Posterior vena cava (tissue), 2 donors: ENCODE measurements around the gene MRPL23. TPM values are rescaled to one million over a fixed set of nuclear protein-coding genes. Genes with fewer than 3 reads are reported as not detected.

Experiments used
- DNase-seq: peaks from one replicate; pipeline ENCODE4 v3.0.0-alpha.2; 2020; ENCODE audit warnings: low spot score
- intact Hi-C, 2 donors: fragments of 100-400 bp; cut with DNase I; formaldehyde crosslinking; loops; one replicate each; pipeline versions ENCODE4 v1.14.1 to v1.14.2; 2022 to 2023
- long read RNA-seq, 2 donors: library from polyadenylated mRNA; unstranded; transcript quantifications; one replicate each; pipeline ENCODE4 v2.0.0, GENCODE V29; 2020 to 2021
- total RNA-seq, 2 donors: library from RNA; stranded (reverse); fragmentation: NEBNext Ultra II Directional; extraction: Animal tissue kit (Norgen Biotek cat#: 25700); gene quantifications; one replicate each; pipeline ENCODE4 v1.2.1, GENCODE V29; 2021
- donor health status: DM: yes; HTN: yes; CAD: no.
- donor health status: DM: yes; HTN: yes; CAD: no.

Gene MRPL23
- total RNA-seq: 10 to 100 TPM; 22.7 to 23.8 TPM
- long read RNA-seq, donor 1, transcript MRPL23-205 (5 exons, 736 nt): major isoform, 6 of 6 reads
- long read RNA-seq, donor 1, partial matches to known transcripts: 0 of 6 reads
- long read RNA-seq, donor 1, other reads (novel, unspliced or antisense): 0 of 6 reads
- long read RNA-seq, donor 2, transcript MRPL23-205 (5 exons, 736 nt): major isoform, 7 of 9 reads
- long read RNA-seq, donor 2, partial matches to known transcripts: 0 of 9 reads
- long read RNA-seq, donor 2, other reads (novel, unspliced or antisense): 1 of 9 reads

- intact Hi-C loops: loop anchor here in 1 of 2 donors (10.0 kb wide), 1 partner anchor 52 kb away; the partner anchor contains the start of gene PRR33
These were observed at the start of gene MRPL23 for GRCh38 chr11:1946812-1947484. TSS of gene MRPL23 (plus strand) at chr11:1947332. CDS start at chr11:1947363, 31 bp downstream.

DNA sequence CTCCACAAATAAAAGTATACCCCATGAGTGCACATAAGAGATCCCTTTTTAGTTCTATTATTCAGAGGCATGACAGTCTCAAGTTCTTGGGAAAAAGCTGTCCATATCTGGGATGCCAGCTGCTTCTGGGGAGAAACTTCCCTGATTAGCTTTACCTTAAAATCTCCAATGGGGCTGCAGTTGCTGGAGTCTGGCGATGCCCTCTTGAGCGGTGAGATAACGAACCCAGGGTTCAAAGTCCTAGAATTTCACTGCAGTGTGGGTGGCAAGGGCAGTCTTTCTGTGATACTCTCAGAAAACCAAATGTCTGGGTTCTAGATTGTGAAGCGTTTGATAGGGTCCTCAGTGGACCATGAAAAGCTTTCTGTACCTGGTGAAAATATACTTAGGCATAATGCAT lies 48.0 kb upstream of the MRPL23 start:
- intact Hi-C loops: loop anchor here in 1 of 2 donors (10.0 kb wide), 1 partner anchor 46 kb away; the partner anchor contains the start of gene MRPL23
- no peak for DNase-seq

More at GRCh38 chr11:1946812-1947484, at the start of gene MRPL23:
- DNase-seq: no peak

GRCh38 chr11:1899686-1900085 lies 47.4 kb upstream of the MRPL23 start:
- no peak for DNase-seq
- intact Hi-C loops: loop anchor here in 1 of 2 donors (10.0 kb wide), 1 partner anchor 45 kb away; the partner anchor contains the start of gene MRPL23

GRCh38 chr11:1906181-1906580 lies 41.0 kb upstream of the MRPL23 start:
- DNase-seq: no peak
- intact Hi-C loops: no loop called here

- DNase-seq: peak; percentile 75
- intact Hi-C loops: no loop called here
These were observed 40.3 kb upstream of the MRPL23 start for GRCh38 chr11:1906611-1907423.

GRCh38 chr11:1908618-1909017 lies 38.5 kb upstream of the MRPL23 start:
- no peak for DNase-seq
- intact Hi-C loops: no loop called here

DNA sequence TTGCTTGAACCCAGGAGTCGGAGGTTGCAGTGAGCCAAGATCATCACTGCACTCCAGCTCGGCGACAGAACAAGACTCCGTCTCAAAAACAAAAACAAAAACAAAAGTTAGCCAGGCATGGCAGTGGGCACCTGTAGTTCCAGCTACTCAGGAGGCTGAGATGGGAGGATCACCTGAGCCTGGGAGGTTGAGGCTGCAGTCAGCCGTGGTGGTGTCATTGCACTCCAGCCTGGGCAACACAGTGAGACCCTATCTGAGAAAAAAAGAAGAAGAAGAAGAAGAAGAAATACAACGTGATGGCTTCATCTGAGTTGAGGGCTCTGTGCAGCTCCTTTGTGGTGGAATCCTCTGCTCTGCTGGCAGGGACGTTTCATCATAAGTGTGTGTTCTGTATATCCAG lies 37.6 kb upstream of the MRPL23 start:
- intact Hi-C loops: no loop called here
- DNase-seq: no peak

DNA sequence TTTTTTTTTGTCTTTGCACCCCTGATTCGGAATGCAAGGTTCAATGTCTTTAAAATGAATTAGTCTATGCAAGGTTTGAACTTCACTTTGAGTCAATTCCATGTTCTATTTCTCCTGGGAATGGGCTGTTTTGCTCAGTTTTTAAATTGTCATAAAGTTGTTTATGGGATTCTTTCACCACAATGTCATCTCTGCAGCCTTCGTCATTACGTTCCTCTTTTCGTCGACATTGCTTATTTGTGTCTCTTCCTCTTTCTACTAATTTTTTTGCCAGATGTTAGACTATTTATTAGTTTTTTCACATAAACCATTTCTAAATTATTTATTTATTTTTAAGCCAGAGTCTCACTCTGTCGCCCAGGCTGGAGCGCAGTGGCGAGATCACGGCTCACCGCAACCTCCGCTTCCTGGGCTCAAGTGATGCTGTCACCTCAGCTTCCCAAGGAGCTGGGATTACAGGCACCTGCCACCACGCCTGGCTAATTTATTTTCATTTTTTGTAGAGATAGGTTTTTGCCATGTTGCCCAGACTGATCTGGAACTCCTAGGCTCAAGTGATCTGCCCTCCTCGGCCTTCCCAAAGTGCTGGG lies 34.7 kb upstream of the MRPL23 start:
- peak; percentile 68 for DNase-seq
- intact Hi-C loops: no loop called here

GRCh38 chr11:1913271-1914060 lies 33.7 kb upstream of the MRPL23 start:
- intact Hi-C loops: loop anchor here in 1 of 2 donors (2.0 kb wide), 1 partner anchor 21 kb away; no protein-coding TSS in a partner anchor
- DNase-seq: peak; percentile 55

- DNase-seq: no peak
- intact Hi-C loops: loop anchor here (1.0 to 5.0 kb wide), 3 partner anchors 19 to 33 kb away; no protein-coding TSS in a partner anchor
These were observed 31.4 kb upstream of the MRPL23 start for GRCh38 chr11:1915795-1916131.

DNA sequence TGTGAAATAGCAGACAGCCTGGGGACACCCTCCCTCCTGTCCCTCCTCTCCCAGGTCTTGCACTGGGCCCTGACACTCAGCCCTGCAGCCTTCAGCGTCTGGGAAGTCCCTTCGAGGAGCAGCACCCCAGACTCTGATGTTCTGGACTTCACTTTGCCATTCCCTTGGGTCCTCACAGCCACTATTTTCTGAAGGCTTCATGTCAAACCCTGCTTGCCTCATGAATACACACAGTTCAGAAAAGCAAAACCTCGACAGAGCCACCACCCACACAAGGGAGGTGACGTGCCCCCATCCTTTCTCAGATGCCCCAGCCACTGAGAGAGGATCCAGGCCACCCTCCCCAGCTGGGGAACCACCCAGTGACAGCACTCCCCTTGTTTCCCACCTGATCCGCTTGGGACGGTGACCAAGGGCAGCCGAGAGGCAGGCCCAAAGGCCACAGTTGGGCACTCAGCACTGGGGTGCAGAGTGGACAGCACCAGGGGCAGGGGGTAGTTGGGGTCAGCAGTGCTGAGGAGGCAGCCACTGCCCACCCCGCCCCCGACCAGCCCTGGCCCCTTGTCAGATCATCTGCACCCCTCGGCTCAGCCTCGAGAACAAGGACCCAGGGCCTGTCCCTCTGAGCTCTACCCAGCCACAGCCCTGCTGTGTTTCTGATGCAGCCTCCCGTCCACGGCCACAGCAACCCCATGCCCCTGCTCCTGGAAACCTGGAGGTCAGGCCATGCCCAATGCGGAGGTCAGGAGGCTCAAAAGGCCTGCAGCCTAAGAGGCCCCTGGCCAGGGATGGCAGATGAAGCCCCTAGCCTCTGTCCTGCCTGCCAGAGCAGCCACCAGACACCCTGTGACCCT lies 30.8 kb upstream of the MRPL23 start:
- DNase-seq: peak; percentile 62
- intact Hi-C loops: loop anchor here (1.0 to 5.0 kb wide), 2 partner anchors 23 to 34 kb away; no protein-coding TSS in a partner anchor

GRCh38 chr11:1916986-1917522 lies 30.1 kb upstream of the MRPL23 start:
- DNase-seq: no peak
- intact Hi-C loops: loop anchor here (1.0 to 5.0 kb wide), 2 partner anchors 24 to 35 kb away; no protein-coding TSS in a partner anchor

DNA sequence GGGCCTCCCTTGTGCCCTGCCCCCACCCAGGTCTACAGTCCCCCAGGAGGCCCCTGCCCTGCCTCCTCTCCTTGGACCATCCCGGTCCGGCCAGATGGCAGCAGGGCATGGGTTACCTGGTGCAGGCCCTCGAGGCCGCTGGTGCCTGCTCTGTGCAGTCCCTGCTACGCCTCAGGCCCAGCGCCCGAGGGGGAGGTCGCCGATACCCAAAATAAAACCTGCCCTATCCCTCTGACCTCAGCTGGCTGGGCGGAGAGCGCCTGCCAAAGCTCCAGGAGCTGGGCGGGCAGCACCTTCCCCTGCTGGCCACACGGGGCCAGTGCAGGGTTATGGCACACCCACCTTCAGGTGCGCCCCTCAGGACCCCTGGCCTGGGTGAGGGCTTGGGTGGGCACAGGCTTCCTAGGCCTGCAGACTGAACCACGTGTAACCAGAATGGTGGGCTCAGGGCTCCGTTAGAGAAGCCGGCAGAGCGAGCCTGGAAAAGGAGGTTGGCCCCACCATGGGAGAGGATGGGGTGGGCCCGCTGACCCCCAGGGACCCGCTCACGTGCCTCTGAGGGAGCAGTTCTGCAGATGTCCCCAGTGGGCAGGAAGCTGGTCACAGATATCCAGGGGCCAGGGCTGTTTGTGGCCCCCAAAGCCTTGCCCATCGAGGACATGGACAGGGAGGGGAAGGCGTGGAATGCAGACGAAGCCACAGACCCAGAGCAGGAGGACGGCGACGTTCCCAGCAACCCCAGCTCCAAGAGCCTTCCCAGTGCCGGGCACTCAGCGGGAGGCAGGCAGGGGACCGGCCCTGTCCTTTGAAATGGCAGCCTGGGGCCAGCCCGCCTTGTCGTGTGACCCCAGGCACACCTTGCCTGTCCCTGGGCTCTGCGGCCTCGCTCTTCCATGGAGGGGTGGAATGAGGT lies 29.4 kb upstream of the MRPL23 start:
- intact Hi-C loops: loop anchor here in 1 of 2 donors (5.0 kb wide), 1 partner anchor 35 kb away; no protein-coding TSS in a partner anchor
- peak; percentile 84 for DNase-seq

- peak; percentile 83 for DNase-seq
- intact Hi-C loops: loop anchor here in 1 of 2 donors (5.0 kb wide), 1 partner anchor 36 kb away; no protein-coding TSS in a partner anchor
These were observed 28.5 kb upstream of the MRPL23 start for GRCh38 chr11:1918436-1919315.
